Aorta (tissue), 5 donors: Measurements from ENCODE around the gene TMEM131. TPM values are rescaled to one million over a fixed set of nuclear protein-coding genes. Genes with fewer than 3 reads are reported as not detected.

Source experiments
- ATAC-seq: fragments of 200-7000 bp; cut with Tn5 transposase; one replicate; pipeline ENCODE4 v1.9.1; 2022; ENCODE audit warnings: moderate library complexity; ENCODE audit not compliant: low FRiP score
- DNase-seq, 2 donors: peaks; one replicate each; pipeline ENCODE4 v3.0.0-alpha.2; 2020
- H3K27ac ChIP-seq, 2 donors: one replicate each; pipeline ENCODE4 v1.5.1; 2013; ENCODE audit warnings: low read length in 2 of 2, mild to moderate bottlenecking in 2 of 2, moderate library complexity in 2 of 2, control low read depth in 1 of 2, inconsistent platforms in 1 of 2, low read depth in 1 of 2
- H3K27me3 ChIP-seq, 2 donors: one replicate each; pipeline ENCODE4 v1.6.1; 2013; ENCODE audit warnings: control low read depth in 1 of 2, low read length in 1 of 2, mild to moderate bottlenecking in 1 of 2, moderate library complexity in 1 of 2; ENCODE audit not compliant: insufficient read depth in 2 of 2, control insufficient read depth in 1 of 2
- H3K36me3 ChIP-seq, 2 donors: one replicate each; pipeline ENCODE4 v1.6.1; 2013; ENCODE audit warnings: control low read depth in 1 of 2, low read length in 1 of 2, mild to moderate bottlenecking in 1 of 2; ENCODE audit not compliant: insufficient read depth in 2 of 2, control insufficient read depth in 1 of 2
- H3K4me1 ChIP-seq, 2 donors: one replicate each; pipeline ENCODE4 v1.6.1; 2013; ENCODE audit warnings: low read length in 2 of 2, control low read depth in 1 of 2, mild to moderate bottlenecking in 1 of 2, moderate library complexity in 1 of 2; ENCODE audit not compliant: insufficient read depth in 2 of 2, control insufficient read depth in 1 of 2
- H3K4me3 ChIP-seq, 2 donors: one replicate each; pipeline ENCODE4 v1.5.1; 2013; ENCODE audit warnings: low read length in 2 of 2, control low read depth in 1 of 2, mild to moderate bottlenecking in 1 of 2
- H3K9me3 ChIP-seq: one replicate; pipeline ENCODE4 v1.6.1; 2013; ENCODE audit warnings: mild to moderate bottlenecking, low read length; ENCODE audit not compliant: control insufficient read depth
- WGBS, 2 donors: extraction: QIAGEN DNeasy Blood & Tissue Kit; methylation state at CpG; one replicate each; pipeline ENCODE4 v1.1.7; 2013; 5-methylcytosine and 5-hydroxymethylcytosine counted together
- intact Hi-C, 2 donors: fragments of 100-400 bp; cut with DNase I; formaldehyde crosslinking; loops; one replicate each; pipeline versions ENCODE4 v1.14.2 to v1.15.0; 2022
- polyA plus RNA-seq, 2 donors: library from polyadenylated mRNA; stranded (reverse); fragments of 200-250 nt; gene quantifications; one replicate each; pipeline ENCODE4 v1.2.3, GENCODE V29; 2013
- total RNA-seq, 2 donors: library from RNA; stranded (reverse); fragmentation: NEBNext Ultra II Directional; extraction: Animal tissue kit (Norgen Biotek cat#: 25700); gene quantifications; one replicate each; pipeline ENCODE4 v1.2.1, GENCODE V29; 2021
- donor health status: healthy with polysubstance abuse.
- donor health status: Bipolar disorder and iron deficiency.
- donor health status: DM: no; HTN: no; CAD: no.
- donor health status: DM: no; HTN: no; CAD: no.
- donor health status: DM: yes; HTN: yes; CAD: no.

The TMEM131 gene
- total and polyA plus RNA-seq, 4 donors = 6.8 to 42.5 (median 25.7) TPM

DNA sequence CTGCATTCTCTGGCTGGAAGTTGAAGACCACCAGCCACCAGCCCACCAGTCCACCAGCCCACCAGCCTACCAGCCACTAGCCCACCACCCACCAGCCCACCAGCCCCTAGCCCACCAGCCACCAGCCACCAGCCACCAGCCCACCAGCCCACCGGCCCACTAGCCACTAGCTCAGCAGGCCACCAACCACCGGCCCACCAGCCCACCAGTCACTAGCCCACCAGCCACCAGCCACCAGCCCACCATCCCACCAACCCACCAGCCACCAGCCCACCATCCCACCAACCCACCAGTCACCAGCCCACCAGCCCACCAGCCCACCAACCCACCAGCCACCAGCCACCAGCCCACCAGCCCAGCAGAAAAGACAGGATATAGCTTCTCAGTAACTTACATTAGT, 18.6 kb upstream of the TMEM131 start:
- H3K4me3 ChIP-seq = no peak overlapping the region
- DNase-seq (no peak), ATAC-seq (no peak)
- WGBS, 2 donors = 98 to 100% methylated on average over 2 of the region's 2 CpGs
- intact Hi-C loops = no loop called here
- H3K27me3 ChIP-seq = no peaks in the 10 kb centered on the region
- no peaks in the 10 kb centered on the region for H3K9me3 ChIP-seq
- H3K27ac ChIP-seq = no peak overlapping the region
- no peaks in the 10 kb centered on the region for H3K36me3 ChIP-seq
- no peaks in the 10 kb centered on the region for H3K4me1 ChIP-seq

DNA sequence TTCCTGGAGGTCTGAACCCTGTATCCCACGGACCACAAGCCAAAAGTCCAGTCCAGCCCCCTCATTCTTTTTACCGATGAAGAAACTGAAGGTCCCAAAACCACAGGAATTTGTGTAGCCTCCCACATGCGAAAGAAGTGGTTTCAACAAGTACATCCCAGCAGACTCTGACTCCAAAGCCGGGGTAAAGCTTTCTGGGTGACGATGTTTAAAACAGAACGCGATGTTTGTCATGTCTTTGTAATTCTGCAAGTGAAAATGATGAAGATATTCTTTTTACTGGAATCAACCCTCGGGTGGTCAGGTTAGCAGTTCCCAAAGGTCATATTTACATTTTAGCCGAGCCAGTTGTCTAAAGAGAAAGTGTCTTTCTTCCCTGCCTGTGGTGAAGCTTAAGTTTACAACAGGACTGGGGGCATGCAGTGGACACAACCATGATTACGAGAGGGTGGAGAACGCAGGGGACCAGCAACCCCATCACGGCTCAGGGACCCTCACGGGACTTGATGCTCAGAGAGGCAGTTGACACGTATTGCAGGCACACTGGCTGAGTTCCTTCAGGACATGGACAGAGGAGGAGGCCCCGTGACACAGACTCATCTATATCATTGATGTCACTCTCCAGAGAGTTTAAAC, 17.8 kb upstream of the TMEM131 start:
- no peak overlapping the region for H3K4me3 ChIP-seq
- DNase-seq (no peak), ATAC-seq (no peak)
- no peak overlapping the region for H3K27ac ChIP-seq
- no peaks in the 10 kb centered on the region for H3K4me1 ChIP-seq
- no peaks in the 10 kb centered on the region for H3K36me3 ChIP-seq
- intact Hi-C loops = no loop called here
- 73 to 83% methylated on average over 15 of the region's 15 CpGs for WGBS, 2 donors
- no peaks in the 10 kb centered on the region for H3K9me3 ChIP-seq
- no peaks in the 10 kb centered on the region for H3K27me3 ChIP-seq

DNA sequence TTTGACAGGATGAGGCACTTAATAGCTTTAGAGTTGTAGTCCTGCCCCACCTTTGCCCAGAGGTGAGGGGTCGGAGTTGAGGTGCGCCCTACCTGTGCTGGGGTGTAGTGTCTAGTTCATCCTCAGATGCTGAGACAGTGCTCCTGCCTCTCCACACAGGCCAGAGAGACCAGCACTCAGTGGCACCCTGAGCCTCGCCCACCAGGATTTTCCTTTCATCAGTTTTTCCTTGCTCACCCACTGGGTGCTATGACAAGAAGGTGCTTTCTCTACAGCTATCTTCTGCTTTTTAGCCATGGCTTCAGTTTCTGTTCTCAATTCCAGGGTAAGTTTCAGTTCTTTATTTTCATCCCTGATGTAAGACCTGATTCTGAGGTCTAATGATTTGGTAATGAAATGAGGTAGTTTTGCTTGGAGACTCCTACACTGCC, 16.8 kb upstream of the TMEM131 start:
- intact Hi-C loops = no loop called here
- H3K27ac ChIP-seq = no peak overlapping the region
- H3K4me3 ChIP-seq = no peak overlapping the region
- H3K36me3 ChIP-seq = no peaks in the 10 kb centered on the region
- 96 to 97% methylated on average over 3 of the region's 3 CpGs for WGBS, 2 donors
- H3K9me3 ChIP-seq = no peaks in the 10 kb centered on the region
- no peaks in the 10 kb centered on the region for H3K4me1 ChIP-seq
- DNase-seq = no peak
- ATAC-seq = no peak
- H3K27me3 ChIP-seq = no peaks in the 10 kb centered on the region

DNA sequence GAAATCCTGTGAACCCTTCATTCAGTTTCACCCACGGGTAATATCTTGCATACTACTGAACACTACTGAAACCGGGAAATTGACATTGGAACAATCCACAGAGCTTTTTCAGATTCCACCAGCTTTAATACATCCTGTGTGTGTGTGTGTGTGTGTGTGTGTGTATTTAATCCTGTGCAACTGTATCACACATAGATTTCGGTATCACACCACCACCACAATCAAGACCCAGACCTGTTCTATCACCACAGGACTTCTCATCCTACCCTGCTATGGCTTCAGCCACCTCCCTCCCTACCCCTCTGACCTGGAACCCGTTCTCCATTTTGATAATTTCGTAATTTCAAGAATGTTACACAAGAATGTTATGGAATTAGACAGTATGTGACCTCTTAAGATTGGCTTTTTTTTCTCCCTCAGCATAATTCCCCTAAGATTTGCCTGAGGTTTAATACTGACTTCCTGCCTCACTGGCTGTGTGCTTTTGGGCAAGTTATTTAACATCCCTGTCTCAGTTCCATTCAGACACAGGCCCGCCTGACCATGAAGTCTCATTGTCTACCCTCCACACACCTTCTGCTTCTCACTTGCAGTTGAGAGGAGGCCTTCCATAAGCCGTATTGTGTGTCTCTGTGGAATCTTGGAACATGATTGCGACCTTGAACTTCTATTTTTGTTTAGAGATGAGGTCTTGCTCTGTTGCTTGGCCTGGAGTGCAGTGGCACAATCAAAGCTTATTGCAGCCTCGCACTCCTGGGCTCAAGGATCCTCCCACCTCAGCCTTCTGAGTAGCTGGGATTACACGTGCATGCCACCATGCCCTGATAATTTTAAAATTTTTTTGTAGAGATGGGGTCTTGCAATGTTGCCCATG, 14.4 kb upstream of the TMEM131 start:
- H3K4me3 ChIP-seq = no peak overlapping the region
- no peaks in the 10 kb centered on the region for H3K4me1 ChIP-seq
- no peaks in the 10 kb centered on the region for H3K9me3 ChIP-seq
- DNase-seq (no peak), ATAC-seq (no peak)
- intact Hi-C loops = no loop called here
- no peaks in the 10 kb centered on the region for H3K27me3 ChIP-seq
- H3K36me3 ChIP-seq = no peaks in the 10 kb centered on the region
- no peak overlapping the region for H3K27ac ChIP-seq
- WGBS, 2 donors = 76 to 78% methylated on average over 10 of the region's 10 CpGs

DNA sequence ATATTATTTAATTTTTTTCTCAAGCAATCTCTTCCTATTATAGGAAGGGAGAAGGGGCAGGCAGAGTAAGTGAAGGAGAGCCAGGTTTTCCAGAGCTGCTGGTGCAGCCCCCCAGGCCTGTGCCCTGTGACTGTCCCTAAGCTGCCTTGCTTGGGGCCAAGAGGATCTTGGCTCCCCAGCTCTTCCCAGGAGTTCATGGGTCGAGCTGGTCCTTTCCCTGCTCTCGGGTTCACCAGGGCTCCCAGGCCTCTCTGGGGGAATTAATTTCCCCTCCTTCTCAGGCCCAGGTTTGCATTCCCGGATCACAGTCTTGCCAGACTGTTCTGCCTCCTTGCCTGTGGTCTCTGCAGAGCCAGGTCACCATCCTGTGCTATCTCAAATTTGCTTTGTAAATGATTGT, 12.7 kb upstream of the TMEM131 start:
- 79 to 82% methylated on average over 3 of the region's 3 CpGs for WGBS, 2 donors
- intact Hi-C loops = no loop called here
- no peaks in the 10 kb centered on the region for H3K27me3 ChIP-seq
- H3K9me3 ChIP-seq = no peaks in the 10 kb centered on the region
- H3K4me3 ChIP-seq = no peak overlapping the region
- H3K36me3 ChIP-seq = no peaks in the 10 kb centered on the region
- H3K27ac ChIP-seq = no peak overlapping the region
- no peaks in the 10 kb centered on the region for H3K4me1 ChIP-seq
- DNase-seq (no peak), ATAC-seq (no peak)

DNA sequence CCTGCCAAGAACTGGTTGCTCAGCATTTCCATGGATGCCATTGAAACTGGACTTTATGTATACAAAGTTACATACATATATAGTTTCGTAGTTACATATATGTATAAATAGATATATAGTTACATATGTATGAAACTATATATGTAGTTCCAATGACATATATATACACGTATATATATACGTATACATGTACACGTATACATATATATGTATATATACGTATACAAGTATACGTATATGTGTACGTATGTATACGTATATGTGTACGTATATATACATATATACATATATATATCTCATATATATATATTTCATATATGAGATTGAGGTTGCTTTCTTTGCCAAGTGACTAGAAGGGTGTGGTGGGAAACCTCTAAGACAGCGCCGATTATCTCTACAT, 10.6 kb upstream of the TMEM131 start:
- intact Hi-C loops = no loop called here
- Histone ChIP-seq H3K36me3 (no peaks in the 10 kb centered on the region), H3K9me3 (no peaks in the 10 kb centered on the region), H3K4me3 (no peak overlapping the region), H3K27me3 (no peaks in the 10 kb centered on the region), H3K4me1 (no peaks in the 10 kb centered on the region), H3K27ac (no peak overlapping the region)
- 90 to 92% methylated on average over 11 of the region's 11 CpGs for whole genome bisulfite sequencing, 2 donors
- ATAC-seq = no peak
- no peak for DNase-seq

DNA sequence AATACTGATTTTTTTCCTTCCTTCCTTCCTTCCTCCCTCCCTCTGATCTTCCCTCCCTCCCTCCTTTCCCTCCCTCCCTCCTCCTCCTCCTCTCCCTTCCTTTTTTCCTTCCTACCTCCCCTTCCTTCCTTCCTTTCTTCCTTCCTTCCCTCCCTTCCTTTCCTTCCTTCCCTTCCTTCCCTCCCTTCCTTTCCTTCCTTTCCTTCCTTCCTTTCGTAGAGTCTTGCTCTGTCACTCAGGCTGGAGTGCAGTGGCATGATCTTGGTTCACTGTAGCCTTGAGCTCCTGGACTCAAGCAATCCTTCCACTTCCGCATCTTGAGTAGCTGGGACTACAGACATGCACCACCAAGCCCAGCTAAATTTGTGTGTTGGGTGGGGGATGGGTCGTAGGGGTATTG, 8.9 kb upstream of the TMEM131 start:
- Histone ChIP-seq H3K4me1 (no peaks in the 10 kb centered on the region), H3K36me3 (no peaks in the 10 kb centered on the region), H3K27ac (no peak overlapping the region), H3K9me3 (no peaks in the 10 kb centered on the region), H3K27me3 (no peaks in the 10 kb centered on the region), H3K4me3 (no peak overlapping the region)
- no peak for ATAC-seq
- intact Hi-C loops = no loop called here
- WGBS, 2 donors = 92 to 94% methylated on average over 3 of the region's 3 CpGs
- no peak for DNase-seq

DNA sequence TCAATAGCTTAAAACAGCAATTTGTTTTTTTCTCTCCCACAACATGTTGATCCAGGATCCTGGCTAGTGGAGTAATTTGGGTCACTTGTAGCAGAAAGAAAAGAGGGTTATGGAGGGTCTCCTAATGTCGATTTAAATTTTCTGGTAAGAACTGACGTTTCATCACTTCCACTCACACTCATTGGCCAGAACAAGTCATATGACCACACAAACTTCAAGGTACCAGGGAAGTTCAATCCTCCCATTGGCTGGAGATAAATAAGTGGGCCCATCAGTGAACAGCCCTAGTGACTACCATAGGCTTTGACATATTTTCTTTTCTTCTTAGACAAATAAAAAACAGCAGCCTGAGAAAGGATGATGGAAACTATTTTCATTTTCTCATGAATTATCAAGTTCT, 8.3 kb upstream of the TMEM131 start:
- ATAC-seq = no peak
- no peak for DNase-seq
- Histone ChIP-seq H3K27me3 (no peaks in the 10 kb centered on the region), H3K9me3 (no peaks in the 10 kb centered on the region), H3K27ac (no peak overlapping the region), H3K4me3 (no peak overlapping the region), H3K36me3 (no peaks in the 10 kb centered on the region), H3K4me1 (no peaks in the 10 kb centered on the region)
- intact Hi-C loops = no loop called here
- 94 to 96% methylated on average over 2 of the region's 2 CpGs for WGBS, 2 donors

DNA sequence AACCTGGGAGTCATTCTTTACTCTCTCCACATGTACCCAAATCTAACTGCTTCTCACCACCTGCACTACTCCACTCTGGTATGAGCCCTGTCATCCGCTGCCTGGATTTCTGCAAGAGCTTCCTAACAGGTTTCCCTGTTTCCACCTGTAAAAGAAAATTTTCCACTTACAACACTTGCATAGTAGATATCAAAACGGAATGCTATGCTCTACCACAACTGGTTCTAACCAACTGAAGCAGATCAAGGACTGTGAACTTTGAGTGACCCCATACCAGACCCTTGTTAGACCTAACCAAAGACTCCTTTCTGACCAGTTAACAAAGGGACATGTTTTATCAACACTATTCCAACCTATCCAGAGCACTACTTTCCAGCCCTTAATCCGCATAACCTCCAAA, 3.8 kb upstream of the TMEM131 start:
- H3K36me3 ChIP-seq = no peaks in the 10 kb centered on the region
- DNase-seq (no peak), ATAC-seq (no peak)
- H3K27ac ChIP-seq = no peak overlapping the region
- no peaks in the 10 kb centered on the region for H3K9me3 ChIP-seq
- intact Hi-C loops = loop anchor here (5.0 to 10.0 kb wide), 4 partner anchors 145 to 195 kb away; no protein-coding TSS in a partner anchor
- no peaks in the 10 kb centered on the region for H3K4me1 ChIP-seq
- no peak overlapping the region for H3K4me3 ChIP-seq
- H3K27me3 ChIP-seq = no peaks in the 10 kb centered on the region
- 85 to 88% methylated on average over 3 of the region's 3 CpGs for WGBS, 2 donors
